ENCODE results near the gene UGT1A3.

GRCh38 chr2:233718552-233718951 lies 10.3 kb upstream of the UGT1A3 start, which contains the start of gene UGT1A4:
- TF ChIP-seq, protein P1, sequence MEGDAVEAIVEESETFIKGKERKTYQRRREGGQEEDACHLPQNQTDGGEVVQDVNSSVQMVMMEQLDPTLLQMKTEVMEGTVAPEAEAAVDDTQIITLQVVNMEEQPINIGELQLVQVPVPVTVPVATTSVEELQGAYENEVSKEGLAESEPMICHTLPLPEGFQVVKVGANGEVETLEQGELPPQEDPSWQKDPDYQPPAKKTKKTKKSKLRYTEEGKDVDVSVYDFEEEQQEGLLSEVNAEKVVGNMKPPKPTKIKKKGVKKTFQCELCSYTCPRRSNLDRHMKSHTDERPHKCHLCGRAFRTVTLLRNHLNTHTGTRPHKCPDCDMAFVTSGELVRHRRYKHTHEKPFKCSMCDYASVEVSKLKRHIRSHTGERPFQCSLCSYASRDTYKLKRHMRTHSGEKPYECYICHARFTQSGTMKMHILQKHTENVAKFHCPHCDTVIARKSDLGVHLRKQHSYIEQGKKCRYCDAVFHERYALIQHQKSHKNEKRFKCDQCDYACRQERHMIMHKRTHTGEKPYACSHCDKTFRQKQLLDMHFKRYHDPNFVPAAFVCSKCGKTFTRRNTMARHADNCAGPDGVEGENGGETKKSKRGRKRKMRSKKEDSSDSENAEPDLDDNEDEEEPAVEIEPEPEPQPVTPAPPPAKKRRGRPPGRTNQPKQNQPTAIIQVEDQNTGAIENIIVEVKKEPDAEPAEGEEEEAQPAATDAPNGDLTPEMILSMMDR (IDR thresholded peaks at IDR 0.05) = no peak
- no peak for TF ChIP-seq ZFX (IDR thresholded peaks at IDR 0.05; ENCODE audit: borderline replicate concordance)
